Activated T-cell treated with anti-CD3 and anti-CD28 coated beads for 48 hours (primary cell): ENCODE data around the gene PALM.
"Not testable (repeated sequence)": the region's sequence is repeated elsewhere in the genome, so short reads cannot be mapped to it uniquely, and the experiment has no call there.

Source experiments
- DNase-seq: peaks from one replicate; pipeline ENCODE4 v3.0.0-alpha.2; 2020; ENCODE audit warnings: low read depth

The PALM gene

GRCh38 chr19:704447-704741 lies 4.3 kb upstream of the PALM start:
- no peak for DNase-seq

DNA sequence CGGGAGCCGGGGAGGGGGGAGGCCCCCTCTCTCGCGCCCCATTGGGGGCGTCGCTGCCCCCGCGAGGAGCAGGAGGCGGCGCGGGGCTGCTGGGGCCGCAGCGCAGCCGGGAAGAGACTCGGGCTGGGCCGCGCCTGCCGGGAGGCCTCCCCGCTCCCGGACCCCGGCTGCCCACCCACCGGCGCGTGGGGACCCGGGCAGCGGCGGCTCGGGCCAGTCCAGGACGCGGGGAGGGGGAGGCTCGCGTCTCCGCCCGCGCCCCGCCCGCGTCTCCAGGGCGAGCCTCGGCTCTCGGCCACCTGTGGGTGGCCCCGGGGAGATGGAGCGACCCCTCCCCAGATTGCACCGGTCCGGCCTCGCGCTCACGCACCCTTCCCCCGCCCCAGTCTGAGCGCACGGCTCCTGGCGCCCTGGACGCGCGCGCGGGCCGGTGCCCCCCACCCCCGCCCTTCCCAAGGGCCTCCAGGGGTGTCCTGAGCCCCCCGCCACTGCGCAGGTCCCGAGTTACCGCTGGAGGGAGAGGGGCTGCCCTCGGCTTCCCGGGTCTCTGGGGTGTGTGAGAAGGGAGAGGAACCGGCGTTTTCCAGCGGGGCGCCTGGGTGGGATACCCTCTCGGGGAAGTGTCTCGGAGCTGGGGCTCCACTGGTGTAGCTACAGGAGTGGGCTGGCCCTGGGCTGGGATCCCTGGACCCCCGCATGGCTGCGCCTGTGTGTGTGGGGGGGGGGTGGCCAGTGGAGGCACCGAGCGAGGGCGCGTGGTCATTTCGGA lies 645 bp downstream of the PALM start:
- DNase-seq = no peak

DNA sequence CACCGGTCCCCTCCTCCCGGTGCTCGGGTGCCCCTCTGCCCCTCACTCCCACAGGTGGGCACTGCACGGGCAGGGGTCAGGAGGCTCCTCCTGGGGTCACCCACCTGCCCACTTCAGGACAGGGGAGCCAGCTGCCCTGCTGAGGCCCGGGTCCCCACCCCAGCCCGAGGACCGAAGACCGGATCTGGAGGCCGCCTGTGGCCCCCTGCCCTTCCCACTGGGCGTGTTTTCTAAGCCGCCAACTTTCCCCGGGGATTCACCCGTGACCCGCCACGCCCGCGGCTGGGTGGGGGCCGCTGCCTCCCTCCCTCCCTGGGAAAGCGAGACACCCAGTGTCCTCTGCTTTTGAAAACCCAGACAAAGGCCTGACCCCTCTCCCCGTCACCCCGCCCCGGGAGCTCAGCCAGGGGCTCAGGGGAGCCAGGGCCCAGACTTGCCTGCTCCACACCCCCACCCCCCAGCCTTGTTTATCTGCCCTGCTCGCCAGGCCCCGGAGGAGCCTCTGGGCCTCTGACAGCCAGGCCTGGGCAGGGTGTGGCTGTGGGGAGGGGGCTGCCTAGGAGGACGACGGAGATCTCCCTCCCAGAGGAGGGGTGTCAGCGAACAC lies 1.3 kb downstream of the PALM start:
- no peak for DNase-seq

DNA sequence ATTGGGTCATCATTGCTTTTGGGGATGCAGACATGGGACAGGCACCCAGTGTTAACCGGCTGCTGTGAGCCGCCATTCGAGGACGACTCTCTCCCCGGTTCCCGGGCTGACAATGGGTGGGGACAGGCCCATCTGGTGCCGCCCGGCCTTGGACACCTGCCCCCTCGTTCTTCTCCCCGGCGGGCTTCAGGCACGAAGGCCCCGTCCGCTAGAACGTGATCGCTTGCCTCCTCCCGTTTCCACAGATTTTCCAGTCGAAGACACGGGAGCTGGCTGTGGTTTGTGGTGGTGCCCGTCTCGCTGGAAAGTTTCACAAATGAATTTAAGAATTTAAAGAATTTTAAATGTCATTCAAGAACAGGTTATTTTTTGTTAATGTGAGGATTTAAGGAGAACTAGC lies 2.0 kb downstream of the PALM start:
- DNase-seq = no peak

- DNase-seq = no peak
Observed at GRCh38 chr19:711254-711653, 2.5 kb downstream of the PALM start.

DNA sequence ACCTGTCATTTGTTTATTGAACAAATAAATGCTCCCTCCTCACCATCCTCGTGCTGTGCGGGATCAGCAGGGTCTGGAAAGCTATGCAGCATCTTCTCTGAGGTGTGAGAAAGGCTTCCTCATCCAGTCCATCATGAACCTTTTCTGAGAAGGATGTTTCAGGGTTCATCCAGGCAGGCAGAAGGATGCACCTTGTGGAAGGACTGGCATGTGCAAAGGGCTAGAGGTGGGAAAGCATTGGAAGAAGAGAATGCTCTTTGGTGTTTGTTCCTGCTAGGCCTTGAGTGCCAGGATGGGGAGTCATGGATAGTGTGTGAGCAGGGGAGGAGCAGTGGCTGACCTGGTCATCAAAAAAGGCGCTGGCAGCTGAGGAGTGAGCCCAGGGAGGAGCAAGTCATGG lies 6.6 kb downstream of the PALM start:
- no peak for DNase-seq

- DNase-seq = no peak
Observed at GRCh38 chr19:718251-718951, 9.7 kb downstream of the PALM start.

- no peak for DNase-seq
Observed at GRCh38 chr19:718991-719512, 10.3 kb downstream of the PALM start.

GRCh38 chr19:719636-720344 lies 11.1 kb downstream of the PALM start:
- DNase-seq = no peak

- no peak for DNase-seq
Observed at GRCh38 chr19:720345-721160, 11.8 kb downstream of the PALM start.

DNA sequence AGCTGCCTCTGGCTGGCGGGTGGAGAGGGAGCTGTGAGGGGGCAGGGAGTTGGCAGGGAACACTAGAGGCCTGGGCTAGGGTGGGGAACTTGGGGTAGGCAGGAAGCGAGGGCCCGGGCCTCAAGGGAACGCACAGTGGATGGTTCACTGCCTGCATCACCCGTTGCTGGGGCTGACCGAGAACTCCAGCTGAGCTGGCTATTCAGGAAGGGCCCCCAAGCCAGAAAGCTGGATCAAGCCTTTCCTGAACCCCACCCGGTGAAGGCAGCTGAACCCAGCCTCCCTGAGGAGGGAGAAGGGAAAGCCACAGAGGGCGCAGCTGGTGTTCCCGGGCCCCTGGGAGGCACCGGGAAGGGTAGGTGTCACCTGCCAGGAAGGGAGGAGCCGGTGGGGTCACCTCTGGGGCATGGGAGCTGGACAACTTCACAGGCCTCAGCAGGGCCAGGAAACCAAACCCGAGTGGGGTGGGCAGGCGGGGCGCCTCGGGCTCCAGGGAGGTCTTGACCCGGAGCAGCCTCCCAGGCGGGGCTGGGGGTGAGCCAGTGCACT lies 13.9 kb downstream of the PALM start:
- no peak for DNase-seq

DNA sequence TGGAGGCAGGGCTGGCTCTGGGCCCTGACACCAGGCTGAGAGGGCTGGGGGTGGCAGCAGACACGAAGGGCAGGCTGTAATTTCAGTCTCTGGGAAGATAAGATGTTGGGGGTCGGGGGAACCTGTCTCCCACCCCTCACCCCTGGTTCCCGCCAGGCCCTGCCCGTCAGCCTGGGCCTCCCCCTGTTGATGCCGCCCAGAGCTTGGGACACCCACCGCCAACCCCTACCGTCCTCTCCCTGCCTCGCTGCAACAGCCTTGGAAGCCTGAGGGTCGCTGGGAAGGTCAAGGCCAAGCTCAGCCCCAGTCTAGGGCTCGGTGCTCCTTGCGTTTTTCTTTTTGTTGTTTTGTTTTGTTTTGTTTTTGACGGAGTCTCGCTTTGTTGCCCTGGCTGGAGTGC lies 14.5 kb downstream of the PALM start:
- DNase-seq = no peak

DNA sequence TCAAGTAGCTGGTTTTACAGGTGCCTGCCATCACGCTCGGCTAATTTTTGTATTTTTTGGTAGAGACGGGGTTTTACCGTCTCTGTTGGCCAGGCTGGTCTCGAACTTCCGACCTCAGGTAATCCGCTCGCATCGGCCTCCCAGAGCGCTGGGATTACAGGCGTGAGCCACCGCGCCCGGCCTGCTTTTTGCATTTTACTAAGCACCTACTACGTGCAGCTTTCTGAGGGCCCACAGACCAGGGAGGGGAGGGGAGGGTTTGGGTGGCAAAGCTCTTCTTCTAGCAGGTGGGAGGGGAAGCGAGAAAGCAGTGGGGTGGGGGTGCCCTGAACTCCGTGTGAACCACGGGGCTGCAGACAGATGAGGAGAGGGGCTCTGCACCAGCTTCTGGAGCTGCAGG lies 15.0 kb downstream of the PALM start:
- no peak for DNase-seq

- no peak for DNase-seq
Observed at GRCh38 chr19:725461-726089, 16.8 kb downstream of the PALM start.

DNA sequence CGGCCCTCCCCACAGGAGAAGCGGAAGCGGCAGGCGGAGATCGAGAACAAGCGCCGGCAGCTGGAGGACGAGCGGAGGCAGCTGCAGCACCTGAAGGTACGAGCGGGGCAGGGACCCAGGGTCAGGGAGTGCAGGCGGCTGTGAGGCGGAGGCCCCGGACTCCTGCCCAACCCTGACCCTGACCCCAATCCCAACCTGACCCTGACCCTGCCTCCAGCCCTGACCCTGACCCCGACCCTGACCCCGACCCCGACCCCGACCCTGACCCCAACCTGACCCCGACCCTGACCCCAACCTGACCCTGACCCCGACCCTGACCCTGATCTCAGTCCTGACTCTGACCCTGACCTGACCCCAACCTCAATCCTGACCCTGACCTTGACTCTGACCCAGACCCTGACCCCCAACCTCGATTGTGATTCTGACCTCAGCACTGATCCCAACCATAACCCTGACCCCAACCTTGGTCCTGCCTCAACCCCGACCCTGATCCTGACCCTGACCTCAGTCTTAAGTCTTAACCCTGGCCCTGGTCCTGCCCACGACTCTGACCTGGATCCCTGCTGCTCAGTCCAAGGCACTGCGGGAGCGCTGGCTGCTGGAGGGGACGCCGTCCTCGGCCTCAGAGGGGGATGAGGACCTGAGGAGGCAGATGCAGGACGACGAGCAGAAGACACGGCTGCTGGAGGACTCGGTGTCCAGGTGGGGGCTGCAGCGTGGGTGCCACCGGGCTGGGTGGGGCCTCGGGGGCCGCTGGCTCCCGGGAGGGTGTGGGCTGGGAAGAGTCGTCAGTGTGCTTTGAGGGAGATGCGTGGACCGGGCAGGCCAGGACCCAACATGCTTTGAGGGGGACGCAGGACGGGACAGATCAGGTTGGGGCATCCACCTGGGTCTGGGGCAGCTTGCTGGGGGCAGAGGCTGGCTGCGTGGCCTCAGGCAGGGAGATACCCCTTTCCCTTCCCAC lies 18.5 kb downstream of the PALM start:
- DNase-seq = no peak

- DNase-seq = no peak
Observed at GRCh38 chr19:728011-728410, 19.3 kb downstream of the PALM start.

DNA sequence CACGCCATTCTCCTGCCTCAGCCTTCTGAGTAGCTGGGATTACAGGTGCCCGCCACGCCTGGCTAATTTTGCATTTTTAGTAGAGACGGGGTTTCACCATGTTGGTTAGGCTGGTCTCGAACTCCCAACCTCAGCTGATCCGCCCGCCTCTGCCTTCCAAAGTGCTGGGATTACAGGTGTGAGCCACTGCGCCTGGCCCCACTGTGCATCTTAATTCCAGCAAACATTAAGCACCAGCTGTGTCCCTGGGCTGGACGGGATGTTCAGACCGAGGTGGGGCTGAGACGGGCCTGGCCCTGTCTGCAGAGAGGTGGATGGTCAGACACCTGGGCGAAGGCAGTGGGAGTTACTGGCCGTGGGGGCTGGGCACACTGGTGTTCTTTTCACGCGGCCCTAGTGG lies 20.8 kb downstream of the PALM start:
- DNase-seq = not testable (repeated sequence)

- no peak for DNase-seq
Observed at GRCh38 chr19:729965-730668, 21.4 kb downstream of the PALM start.

DNA sequence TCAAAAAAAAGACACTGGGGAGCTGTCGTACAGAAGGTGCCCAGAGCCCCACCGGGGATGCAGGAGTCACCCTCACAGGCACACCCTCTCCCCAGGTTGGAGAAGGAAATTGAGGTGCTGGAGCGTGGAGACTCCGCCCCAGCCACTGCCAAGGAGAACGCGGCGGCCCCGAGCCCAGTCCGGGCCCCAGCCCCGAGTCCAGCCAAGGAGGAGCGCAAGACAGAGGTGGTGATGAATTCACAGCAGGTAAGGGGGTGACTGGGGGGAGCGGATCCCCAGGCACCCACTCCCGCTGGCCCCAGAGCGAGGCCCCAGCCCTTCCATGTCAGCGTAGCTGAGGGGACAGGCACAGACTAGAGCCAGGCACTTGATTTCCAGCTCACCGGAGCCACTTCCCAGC lies 22.3 kb downstream of the PALM start:
- no peak for DNase-seq
